Thyroid gland (tissue), 4 donors: ENCODE data around the gene KIF9.

ENCODE experiments used
- CTCF ChIP-seq, 6 experiments: fragments of 200-600 bp in 3 of 6; fragments of 450-650 bp in 3 of 6; sonication (generic) in 3 of 6; IDR thresholded peaks; one replicate each; pipeline ENCODE4 v1.5.1; 2016 to 2019; ENCODE audit warnings: antibody characterized with exemption in 6 of 6, mild to moderate bottlenecking in 2 of 6, inconsistent platforms in 1 of 6, moderate library complexity in 1 of 6
- POLR2A ChIP-seq, 2 donors: fragments of 450-650 bp; IDR thresholded peaks; one replicate each; pipeline ENCODE4 v1.6.1; 2017; ENCODE audit warnings: antibody characterized with exemption in 2 of 2, mild to moderate bottlenecking in 2 of 2, moderate library complexity in 1 of 2

GRCh38 chr3:47296562-47297302 is 14.1 kb upstream of the KIF9 start:
- TF ChIP-seq CTCF (IDR thresholded peaks at IDR 0.05) = no peak
- no peak for TF ChIP-seq POLR2A (IDR thresholded peaks at IDR 0.05)
